Spleen (tissue), 7 donors: ENCODE results near the gene GET4.

Experiments used
- POLR2A ChIP-seq, 3 donors: fragments of 450-650 bp; IDR thresholded peaks; one replicate each; pipeline ENCODE4 v1.5.1; 2017; ENCODE audit warnings: antibody characterized with exemption in 3 of 3, mild to moderate bottlenecking in 1 of 3
- TF ChIP-seq, protein P1 (sequence below), 11 experiments: fragments of 200-600 bp in 7 of 11; fragments of 450-650 bp in 4 of 11; sonication (generic) in 4 of 11; IDR thresholded peaks in 8 of 11; conservative IDR thresholded peaks in 3 of 11; 1 replicate in 7 of 11; 2 replicates in 4 of 11; pipeline versions ENCODE4 v1.4.0 to v1.8.0; 2016 to 2021; ENCODE audit warnings: antibody characterized with exemption in 11 of 11, inconsistent platforms in 4 of 11, mild to moderate bottlenecking in 1 of 11
- donor health status: DM: no; HTN: no; CAD: no; lungs with moderate emphysema.
- donor health status: DM: no; HTN: no; CAD: no.
- donor health status: DM: no; HTN: no; CAD: no.

- TF ChIP-seq, protein P1, sequence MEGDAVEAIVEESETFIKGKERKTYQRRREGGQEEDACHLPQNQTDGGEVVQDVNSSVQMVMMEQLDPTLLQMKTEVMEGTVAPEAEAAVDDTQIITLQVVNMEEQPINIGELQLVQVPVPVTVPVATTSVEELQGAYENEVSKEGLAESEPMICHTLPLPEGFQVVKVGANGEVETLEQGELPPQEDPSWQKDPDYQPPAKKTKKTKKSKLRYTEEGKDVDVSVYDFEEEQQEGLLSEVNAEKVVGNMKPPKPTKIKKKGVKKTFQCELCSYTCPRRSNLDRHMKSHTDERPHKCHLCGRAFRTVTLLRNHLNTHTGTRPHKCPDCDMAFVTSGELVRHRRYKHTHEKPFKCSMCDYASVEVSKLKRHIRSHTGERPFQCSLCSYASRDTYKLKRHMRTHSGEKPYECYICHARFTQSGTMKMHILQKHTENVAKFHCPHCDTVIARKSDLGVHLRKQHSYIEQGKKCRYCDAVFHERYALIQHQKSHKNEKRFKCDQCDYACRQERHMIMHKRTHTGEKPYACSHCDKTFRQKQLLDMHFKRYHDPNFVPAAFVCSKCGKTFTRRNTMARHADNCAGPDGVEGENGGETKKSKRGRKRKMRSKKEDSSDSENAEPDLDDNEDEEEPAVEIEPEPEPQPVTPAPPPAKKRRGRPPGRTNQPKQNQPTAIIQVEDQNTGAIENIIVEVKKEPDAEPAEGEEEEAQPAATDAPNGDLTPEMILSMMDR (IDR thresholded peaks at IDR 0.05 in 8 of 11, conservative IDR thresholded peaks at IDR 0.05 in 3 of 11) = no peak
- no peak for TF ChIP-seq POLR2A (IDR thresholded peaks at IDR 0.05)
Observed at GRCh38 chr7:891291-891690, 14.9 kb downstream of the GET4 start.
